Amniotic epithelial cell (primary cell): ENCODE results near the gene C20orf141.
"Not testable (repeated sequence)": the region's sequence is repeated elsewhere in the genome, so short reads cannot be mapped to it uniquely, and the experiment has no call there.

Experiments
- DNase-seq: peaks from one replicate; pipeline ENCODE4 v3.0.0-alpha.2; 2010; ENCODE audit warnings: low read depth

Gene C20orf141

GRCh38 chr20:2799688-2800520 is 14.9 kb upstream of the C20orf141 start:
- DNase-seq: no peak

- DNase-seq: no peak
Measured at GRCh38 chr20:2800521-2801285, 14.1 kb upstream of the C20orf141 start, which contains the start of gene CPXM1. CPXM1 (minus strand) TSS chr20:2800627; CDS start chr20:2800572, 55 bp downstream.

GRCh38 chr20:2801286-2801728 is 13.5 kb upstream of the C20orf141 start:
- no peak for DNase-seq

- DNase-seq: no peak
Measured at GRCh38 chr20:2804041-2804828, 10.6 kb upstream of the C20orf141 start.

GRCh38 chr20:2804852-2805688 is 9.7 kb upstream of the C20orf141 start:
- peak; percentile 47 for DNase-seq

- no peak for DNase-seq
Measured at GRCh38 chr20:2805689-2806350, 9.0 kb upstream of the C20orf141 start.

- no peak for DNase-seq
Measured at GRCh38 chr20:2806351-2806701, 8.5 kb upstream of the C20orf141 start.

- no peak for DNase-seq
Measured at GRCh38 chr20:2807019-2807418, 7.8 kb upstream of the C20orf141 start.

GRCh38 chr20:2807929-2808328 is 6.9 kb upstream of the C20orf141 start:
- not testable (repeated sequence) for DNase-seq

GRCh38 chr20:2809690-2810089 is 5.1 kb upstream of the C20orf141 start:
- DNase-seq: no peak

GRCh38 chr20:2812189-2812588 is 2.6 kb upstream of the C20orf141 start:
- DNase-seq: no peak

GRCh38 chr20:2814076-2814475 is 711 bp upstream of the C20orf141 start:
- no peak for DNase-seq

- DNase-seq: no peak
Measured at GRCh38 chr20:2815242-2815900, 584 bp downstream of the C20orf141 start.

GRCh38 chr20:2816030-2816582 is 1.3 kb downstream of the C20orf141 start, which contains the start of gene TMEM239:
TMEM239 (plus strand) TSS chr20:2816364; CDS start chr20:2816555, 191 bp downstream.
- DNase-seq: no peak

GRCh38 chr20:2816583-2817340 is 2.0 kb downstream of the C20orf141 start:
- no peak for DNase-seq

- no peak for DNase-seq
Measured at GRCh38 chr20:2817341-2817726, 2.5 kb downstream of the C20orf141 start.

GRCh38 chr20:2817891-2818595 is 3.3 kb downstream of the C20orf141 start:
- DNase-seq: no peak

- DNase-seq: peak; percentile 90
Measured at GRCh38 chr20:2820084-2820895, 5.5 kb downstream of the C20orf141 start.
